ENCODE data around the gene SH3TC2.

- no peak for TF ChIP-seq CTCF (IDR thresholded peaks at IDR 0.05 in 4 of 5, conservative IDR thresholded peaks at IDR 0.05 in 1 of 5)
- TF ChIP-seq POLR2A (IDR thresholded peaks at IDR 0.05) = no peak
Measured at GRCh38 chr5:149053072-149053695, 9.7 kb downstream of the SH3TC2 start.
